HG03460 (cell line): ENCODE data around the gene CLTB.
"Not testable (repeated sequence)": the region's sequence is repeated elsewhere in the genome, so short reads cannot be mapped to it uniquely, and the experiment has no call there.

Experiments used
- ATAC-seq: cut with Tn5 transposase; IDR thresholded peaks from one replicate; pipeline ENCODE4 v1.9.1; 2021; ENCODE audit not compliant: unreplicated experiment

CLTB gene

GRCh38 chr5:176415952-176416924, at the start of gene CLTB:
CLTB (minus strand) TSS chr5:176416539; CDS start chr5:176416363, 176 bp downstream.
- peak; percentile 87 for ATAC-seq

DNA sequence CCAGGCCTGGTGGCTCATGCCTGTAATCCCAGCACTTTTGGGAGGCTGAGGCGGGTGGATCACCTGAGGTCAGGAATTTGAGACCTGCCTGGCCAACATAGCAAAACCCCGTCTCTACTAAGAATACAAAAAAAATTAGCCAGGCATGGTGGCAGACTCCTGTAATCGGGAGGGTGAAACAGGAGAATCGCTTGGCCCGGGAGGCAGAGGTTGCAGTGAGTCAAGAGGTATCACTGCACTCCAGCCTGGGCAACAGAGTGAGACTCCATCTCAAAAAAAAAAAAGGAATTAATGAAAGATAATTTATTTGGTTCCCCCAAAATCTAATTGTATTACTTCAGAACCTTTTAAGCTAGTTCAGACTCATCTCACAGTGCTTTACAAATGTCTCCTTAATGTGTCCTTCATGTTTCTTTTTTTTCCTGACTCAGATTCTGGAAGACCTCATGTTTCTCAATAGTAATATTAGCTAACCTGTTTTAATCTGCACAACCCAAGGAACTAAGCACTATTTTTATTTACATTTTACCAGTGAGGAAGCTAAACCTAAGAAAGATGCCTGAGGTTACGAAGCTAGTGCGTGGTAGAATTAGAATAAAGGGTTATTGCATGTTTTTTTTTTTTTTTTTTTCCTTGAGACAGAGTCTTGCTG, 46.9 kb upstream of the CLTB start:
- no peak for ATAC-seq

DNA sequence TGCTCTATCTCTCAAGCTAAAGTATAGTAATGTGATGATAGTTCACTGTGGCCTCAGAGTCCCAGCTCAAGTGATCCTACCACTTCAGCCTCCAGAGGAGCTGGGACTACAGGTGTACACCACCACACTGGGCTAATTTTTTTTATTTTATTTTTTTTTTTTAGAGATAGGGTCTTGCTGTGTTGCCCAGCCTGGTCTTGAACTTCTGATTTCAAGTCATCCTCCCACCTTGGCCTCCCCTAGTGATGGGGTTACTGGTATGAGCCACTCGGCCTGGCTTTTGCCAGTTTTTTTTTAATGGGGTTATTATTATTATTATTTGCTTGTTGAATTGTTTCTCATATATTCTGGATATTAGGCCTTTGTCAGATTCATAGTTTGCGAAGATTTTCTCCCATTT, 45.0 kb upstream of the CLTB start:
- no peak for ATAC-seq

DNA sequence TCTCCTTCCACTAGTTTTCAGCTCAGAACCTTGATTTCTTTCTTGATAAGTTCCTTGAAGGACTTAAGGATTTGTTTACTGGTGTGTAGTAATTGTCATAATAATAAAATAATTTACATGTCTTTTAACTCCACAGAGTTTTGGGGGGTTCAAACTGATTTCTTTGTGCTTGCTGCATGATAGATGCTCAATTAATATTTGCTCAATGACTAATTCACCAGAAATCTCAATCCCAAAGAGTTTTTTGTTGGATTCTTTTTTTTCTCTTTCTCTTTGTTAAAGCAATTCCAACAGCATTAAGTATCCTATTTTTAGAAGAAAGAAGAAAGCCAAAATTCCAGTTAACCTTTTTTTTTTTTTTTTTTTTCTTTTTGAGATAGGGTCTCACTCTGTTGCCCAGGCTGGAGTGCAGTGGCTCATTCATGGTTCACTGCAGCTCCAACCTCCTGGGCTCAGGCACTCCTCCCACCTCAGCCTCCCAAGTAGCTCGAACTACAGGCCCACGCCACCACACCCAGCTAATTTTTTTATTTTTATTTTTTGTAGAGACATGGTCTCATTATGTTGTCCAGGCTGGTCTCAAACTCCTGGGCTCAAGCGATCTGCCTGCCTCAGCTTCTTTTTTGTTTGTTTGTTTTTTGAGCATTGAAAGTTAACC, 42.7 kb upstream of the CLTB start:
- ATAC-seq = no peak

DNA sequence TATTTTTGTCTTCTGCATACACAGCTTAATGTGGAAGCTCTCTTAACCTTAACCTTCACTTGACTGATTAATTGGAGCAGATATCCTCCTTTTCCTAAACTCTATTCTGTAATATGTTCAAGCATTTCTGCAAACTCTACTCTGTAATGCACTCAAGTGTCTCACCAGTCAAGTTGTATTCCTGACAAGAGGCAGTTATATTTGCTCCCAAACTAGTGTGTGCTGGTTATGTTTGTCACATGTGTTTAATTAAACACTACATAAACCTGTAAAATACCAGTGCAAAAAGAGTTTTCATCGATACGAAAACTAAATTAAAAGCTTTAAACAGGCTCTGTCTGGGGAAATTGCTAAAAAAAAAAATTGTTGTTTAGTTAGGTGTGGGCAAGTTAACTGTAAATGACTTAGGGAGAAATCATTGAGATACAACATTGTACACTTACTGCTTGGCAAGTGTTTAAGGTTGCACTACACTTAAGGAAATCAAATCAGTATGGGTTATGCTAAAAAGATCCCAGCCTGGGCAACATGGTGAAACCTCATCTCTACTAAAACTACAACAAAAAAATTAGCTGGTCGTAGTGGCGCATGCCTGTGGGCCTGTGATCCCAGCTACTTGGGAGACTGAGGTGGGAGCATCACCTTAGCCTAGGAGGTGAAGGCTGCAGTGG, 38.5 kb upstream of the CLTB start:
- no peak for ATAC-seq

GRCh38 chr5:176450077-176450476, 33.7 kb upstream of the CLTB start:
- ATAC-seq = no peak

DNA sequence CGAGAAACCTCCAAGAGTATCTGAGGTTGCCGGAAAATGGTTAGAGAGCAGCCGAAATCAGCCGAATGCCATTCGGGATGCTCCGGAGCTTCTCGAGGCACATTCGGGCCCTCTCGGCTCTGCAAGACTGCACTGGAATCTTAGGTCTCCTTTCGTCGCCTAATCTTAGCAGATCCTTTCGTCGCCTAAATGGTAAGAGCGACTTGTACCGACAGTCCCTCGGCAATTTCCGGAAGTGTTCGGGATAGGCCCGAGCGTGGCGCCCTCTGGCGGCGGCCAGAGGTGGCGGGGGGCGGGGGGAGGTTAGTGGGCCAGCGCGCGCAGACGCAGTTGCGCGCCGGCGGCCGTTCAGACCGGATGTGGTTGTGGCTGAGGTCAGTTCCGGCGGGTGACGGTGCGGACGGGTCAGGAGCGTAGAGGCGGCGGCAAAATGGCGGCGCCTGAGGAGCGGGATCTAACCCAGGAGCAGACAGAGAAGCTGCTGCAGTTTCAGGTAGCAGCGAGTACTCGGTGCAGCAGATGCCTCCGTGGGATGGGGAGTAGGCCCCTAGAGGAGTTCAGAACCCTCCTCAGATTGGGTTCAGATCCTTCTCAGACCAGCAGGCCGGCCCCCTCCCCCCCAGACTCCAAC, 31.8 kb upstream of the CLTB start, which contains the start of gene FAF2:
TSS of gene FAF2 (plus strand) at position 408 of the 631 bp plus-strand sequence. CDS start at position 431, 23 bp downstream.
- peak; percentile 93 for ATAC-seq

GRCh38 chr5:176447591-176447977, 31.2 kb upstream of the CLTB start:
- peak; percentile 27 for ATAC-seq

DNA sequence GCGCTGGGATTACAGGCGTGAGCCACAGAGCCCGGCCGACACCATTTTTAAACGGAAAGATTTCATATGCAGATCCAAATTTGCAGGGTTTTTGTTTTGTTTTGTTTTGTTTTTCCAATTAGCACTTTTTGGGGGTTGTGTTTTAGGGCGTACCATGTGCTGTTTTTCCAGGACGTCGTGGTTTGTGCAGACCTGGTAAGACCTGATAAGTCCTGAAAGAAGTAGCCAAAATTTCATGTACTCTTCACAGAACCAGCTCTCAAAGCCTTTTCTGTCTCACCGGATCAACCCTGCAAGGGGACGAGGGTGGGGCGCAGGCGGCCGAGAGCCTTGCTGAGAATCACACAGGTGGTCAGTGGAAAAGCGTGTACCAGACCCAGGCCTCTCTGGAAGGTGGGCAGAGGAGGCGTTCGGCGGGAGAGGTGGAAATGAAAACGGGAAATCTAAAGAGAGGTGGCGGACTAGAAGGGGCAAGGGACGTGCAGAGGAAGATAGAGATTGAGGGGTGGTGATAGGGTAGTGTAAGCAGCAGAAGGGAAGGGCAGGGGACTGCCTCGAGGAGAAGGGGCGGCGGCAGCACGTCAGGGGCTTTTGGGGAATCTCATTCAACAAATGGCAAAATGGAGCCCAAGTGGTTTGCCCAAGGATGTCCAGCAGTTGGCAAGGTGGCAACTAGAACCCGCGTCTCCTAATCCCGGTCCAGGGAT, 30.7 kb upstream of the CLTB start:
- peak; percentile 3 for ATAC-seq

DNA sequence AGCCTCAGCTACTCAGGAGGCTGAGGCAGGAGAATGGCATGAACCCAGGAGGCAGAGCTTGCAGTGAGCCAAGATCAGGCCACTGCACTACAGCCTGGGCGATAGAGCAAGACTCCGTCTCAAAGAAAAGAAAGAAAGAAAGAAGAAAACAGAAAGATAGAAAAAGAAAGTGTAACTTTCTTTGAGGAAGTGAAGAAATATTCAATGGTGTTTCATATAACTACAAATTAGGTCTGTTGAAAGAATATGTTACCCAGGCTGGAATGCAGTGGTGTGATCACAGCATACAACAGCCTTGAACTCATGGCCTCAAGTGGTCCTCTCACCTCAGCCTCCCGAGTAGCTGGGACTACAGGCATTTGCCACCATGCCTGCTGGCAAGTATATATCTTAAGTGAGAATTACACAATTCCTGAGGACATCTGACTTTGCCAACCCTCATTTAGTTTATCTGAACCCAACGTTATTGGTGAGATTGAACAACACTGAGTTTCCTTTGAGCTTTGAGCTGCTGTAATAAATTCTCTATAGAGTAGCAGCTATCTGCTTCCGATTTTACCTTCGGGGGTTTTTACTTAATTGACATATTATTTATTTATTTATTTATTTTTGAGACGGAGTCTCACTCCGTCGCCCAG, 29.8 kb upstream of the CLTB start:
- no peak for ATAC-seq

GRCh38 chr5:176444742-176445141, 28.4 kb upstream of the CLTB start:
- ATAC-seq = no peak

DNA sequence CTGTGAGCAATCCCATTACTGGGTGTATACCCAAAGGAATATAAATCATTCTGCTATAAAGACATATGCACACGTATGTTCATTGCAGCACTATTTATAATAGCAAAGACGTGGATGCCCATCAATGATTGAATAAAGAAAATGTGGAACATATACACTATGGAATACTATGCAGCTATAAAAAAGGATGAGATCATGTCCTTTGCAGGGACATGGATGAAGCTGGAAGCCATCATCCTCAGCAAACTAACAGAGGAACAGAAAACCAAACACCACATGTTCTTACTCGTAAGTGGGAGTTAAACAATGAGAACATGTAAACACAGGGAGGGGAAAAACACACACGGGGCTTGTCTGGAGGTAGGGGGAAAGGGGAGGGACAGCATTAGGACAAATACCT, 26.6 kb upstream of the CLTB start:
- not testable (repeated sequence) for ATAC-seq

- no peak for ATAC-seq
Measured at GRCh38 chr5:176441921-176442323, 25.6 kb upstream of the CLTB start.

- ATAC-seq = no peak
Measured at GRCh38 chr5:176440927-176441706, 24.8 kb upstream of the CLTB start.

DNA sequence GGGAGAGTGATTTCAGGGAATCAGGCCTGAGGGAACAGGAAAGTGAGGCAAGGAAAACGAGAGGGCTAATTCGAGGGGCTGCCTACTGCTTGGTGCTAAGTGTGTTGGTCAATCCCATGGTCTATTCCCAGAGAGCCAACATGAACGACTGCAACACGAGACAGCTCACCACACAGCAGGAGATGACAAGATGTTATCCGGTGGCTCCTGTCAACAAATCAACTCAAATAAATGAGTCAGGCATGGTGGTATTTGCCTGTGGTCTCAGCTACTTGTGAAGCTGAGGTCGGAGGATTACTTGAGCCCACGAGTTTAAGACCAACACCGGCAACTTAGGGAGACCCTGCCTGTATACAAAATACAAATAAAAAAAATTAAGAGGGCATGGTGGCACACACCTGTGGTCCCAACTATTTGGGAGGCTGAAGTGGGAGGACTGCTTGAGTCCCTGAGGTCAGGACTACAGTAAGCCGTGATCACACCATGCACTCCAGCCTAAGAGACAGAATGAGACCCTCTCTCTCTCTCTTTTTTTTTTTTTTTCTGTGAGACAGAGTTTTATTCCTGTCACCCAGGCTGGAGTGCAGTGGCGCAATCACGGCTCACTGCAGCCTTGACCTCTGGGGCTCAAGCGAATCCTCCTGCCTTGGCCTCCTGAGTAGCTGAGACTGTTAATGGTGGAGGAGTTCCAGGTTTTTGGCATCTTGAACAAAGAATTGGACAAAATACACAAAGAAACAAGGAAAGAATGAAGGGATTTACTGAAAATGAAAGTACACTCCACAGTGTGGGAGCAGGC, 22.8 kb upstream of the CLTB start:
- no peak for ATAC-seq

- no peak for ATAC-seq
Measured at GRCh38 chr5:176436656-176437055, 20.3 kb upstream of the CLTB start.

GRCh38 chr5:176432707-176433106, 16.4 kb upstream of the CLTB start:
- no peak for ATAC-seq

DNA sequence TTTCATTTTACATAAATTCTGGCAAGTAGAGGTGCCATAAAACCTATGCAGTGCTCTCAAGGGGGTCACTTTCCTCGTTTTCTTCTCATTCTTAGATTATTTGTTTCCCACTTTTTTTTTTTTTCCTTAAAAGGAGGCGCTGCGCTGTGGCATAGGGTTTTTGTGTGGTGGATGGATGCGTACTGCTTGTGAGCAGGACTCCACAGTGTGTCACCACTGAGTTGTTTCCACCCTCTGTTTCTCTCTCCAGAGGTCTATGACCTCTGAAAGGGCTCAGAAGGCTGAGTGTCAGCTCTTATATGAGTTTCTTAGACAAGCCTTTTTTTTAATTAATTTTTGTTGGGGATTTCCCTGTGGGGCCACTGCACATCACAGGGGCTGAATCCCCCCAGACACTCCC, 13.6 kb upstream of the CLTB start:
- no peak for ATAC-seq
